GM19239 (cell line): ENCODE measurements around the gene ODF4.
"Not testable (repeated sequence)": the region's sequence is repeated elsewhere in the genome, so short reads cannot be mapped to it uniquely, and the experiment has no call there.

Experiments
- DNase-seq: peaks from one replicate; pipeline ENCODE4 v3.0.0; 2011; ENCODE audit warnings: low spot score; ENCODE audit not compliant: insufficient read length
- FAIRE-seq: peaks from 2 replicates; lab custom pipeline; 2011; peaks lifted over from hg19 to GRCh38; lab: Jason Lieb, UNC

Gene ODF4

GRCh38 chr17:8365143-8365542 is 25.5 kb downstream of the ODF4 start:
- DNase-seq = no peak
- no peak for FAIRE-seq

- FAIRE-seq (no peak), DNase-seq (no peak)
Observed at GRCh38 chr17:8366231-8366630, 26.6 kb downstream of the ODF4 start.

- no peak for FAIRE-seq
- DNase-seq = no peak
Observed at GRCh38 chr17:8368193-8368592, 28.6 kb downstream of the ODF4 start.

- no peak for FAIRE-seq
- no peak for DNase-seq
Observed at GRCh38 chr17:8369944-8370343, 30.3 kb downstream of the ODF4 start.

- no peak for DNase-seq
- no peak for FAIRE-seq
Observed at GRCh38 chr17:8371786-8372185, 32.1 kb downstream of the ODF4 start.

GRCh38 chr17:8372422-8372821 is 32.8 kb downstream of the ODF4 start:
- DNase-seq (no peak), FAIRE-seq (no peak)

- DNase-seq, FAIRE-seq: not testable (repeated sequence)
Observed at GRCh38 chr17:8373856-8374255, 34.2 kb downstream of the ODF4 start.

- no peak for DNase-seq
- FAIRE-seq = no peak
Observed at GRCh38 chr17:8375738-8376259, 36.2 kb downstream of the ODF4 start.

GRCh38 chr17:8376271-8377067 is 36.8 kb downstream of the ODF4 start, which contains the start of gene KRABD2:
KRABD2 (minus strand) TSS chr17:8376704.
- DNase-seq (peak; percentile 96), FAIRE-seq (peak; percentile 95)

- FAIRE-seq = no peak
- DNase-seq = no peak
Observed at GRCh38 chr17:8377422-8377821, 37.8 kb downstream of the ODF4 start.

- DNase-seq, FAIRE-seq: not testable (repeated sequence)
Observed at GRCh38 chr17:8378117-8378516, 38.5 kb downstream of the ODF4 start.

GRCh38 chr17:8380049-8380448 is 40.4 kb downstream of the ODF4 start:
- DNase-seq (no peak), FAIRE-seq (no peak)

GRCh38 chr17:8382052-8382879 is 42.6 kb downstream of the ODF4 start:
- FAIRE-seq = peak; percentile 14

GRCh38 chr17:8382880-8383142 is 43.2 kb downstream of the ODF4 start:
- FAIRE-seq (no peak), DNase-seq (no peak)

More at GRCh38 chr17:8382052-8382879, 42.6 kb downstream of the ODF4 start:
- DNase-seq = no peak

- peak; percentile 92 for FAIRE-seq
- DNase-seq = peak; percentile 94
Observed at GRCh38 chr17:8383143-8383822, 43.6 kb downstream of the ODF4 start, which contains the start of gene RPL26. RPL26 (minus strand) TSS chr17:8383193; CDS start chr17:8382310, 883 bp downstream.

GRCh38 chr17:8384801-8385378 is 45.2 kb downstream of the ODF4 start:
- FAIRE-seq (no peak), DNase-seq (no peak)

GRCh38 chr17:8386841-8387240 is 47.2 kb downstream of the ODF4 start:
- FAIRE-seq = no peak
- no peak for DNase-seq

- DNase-seq (no peak), FAIRE-seq (no peak)
Observed at GRCh38 chr17:8387914-8388651, 48.4 kb downstream of the ODF4 start.

- DNase-seq (no peak), FAIRE-seq (no peak)
Observed at GRCh38 chr17:8391711-8392110, 52.1 kb downstream of the ODF4 start.
